Heart left ventricle (tissue), 16 donors: ENCODE results near the gene SCD. TPM values are rescaled to one million over a fixed set of nuclear protein-coding genes. Genes with fewer than 3 reads are reported as not detected.

Experiments used
- ATAC-seq, 4 donors: fragments of 200-7000 bp; cut with Tn5 transposase; one replicate each; pipeline ENCODE4 v1.9.1; 2020 to 2022; ENCODE audit warnings: moderate library complexity in 4 of 4, mild to moderate bottlenecking in 3 of 4, moderate number of reproducible peaks in 1 of 4
- DNase-seq, 5 donors: peaks; one replicate each; pipeline ENCODE4 v3.0.0-alpha.2; 2020
- H3K27ac ChIP-seq, 12 donors: fragments of 200-600 bp; sonication (generic) in 4 of 12; one replicate each; pipeline versions ENCODE4 v1.5.0 to v1.8.0; 2016 to 2022; ENCODE audit warnings: mild to moderate bottlenecking in 2 of 12
- H3K27me3 ChIP-seq, 9 donors: fragments of 200-600 bp; sonication (generic) in 2 of 9; one replicate each; pipeline versions ENCODE4 v1.5.1 to v1.8.0; 2016 to 2022; ENCODE audit warnings: mild to moderate bottlenecking in 3 of 9
- H3K36me3 ChIP-seq, 9 donors: fragments of 200-600 bp; sonication (generic) in 2 of 9; one replicate each; pipeline versions ENCODE4 v1.5.0 to v1.8.0; 2018 to 2022; ENCODE audit warnings: mild to moderate bottlenecking in 2 of 9
- H3K4me1 ChIP-seq, 12 donors: fragments of 200-600 bp; sonication (generic) in 4 of 12; one replicate each; pipeline versions ENCODE4 v1.5.0 to v1.8.0; 2016 to 2022; ENCODE audit warnings: mild to moderate bottlenecking in 3 of 12
- H3K4me3 ChIP-seq, 12 donors: fragments of 200-600 bp; sonication (generic) in 4 of 12; one replicate each; pipeline versions ENCODE4 v1.5.0 to v1.8.0; 2017 to 2022; ENCODE audit warnings: mild to moderate bottlenecking in 9 of 12, moderate library complexity in 4 of 12
- H3K9me3 ChIP-seq, 12 donors: fragments of 200-600 bp; sonication (generic) in 4 of 12; one replicate each; pipeline versions ENCODE4 v1.5.0 to v1.8.0; 2016 to 2022; ENCODE audit warnings: mild to moderate bottlenecking in 1 of 12
- CTCF ChIP-seq, 12 donors: fragments of 200-600 bp; sonication (generic) in 4 of 12; IDR thresholded peaks; one replicate each; pipeline versions ENCODE4 v1.5.0 to v1.8.0; 2018 to 2022; ENCODE audit warnings: antibody characterized with exemption in 12 of 12, mild to moderate bottlenecking in 5 of 12
- POLR2A ChIP-seq, 2 donors: fragments of 450-650 bp; IDR thresholded peaks; one replicate each; pipeline ENCODE4 v1.6.1; 2017; ENCODE audit warnings: antibody characterized with exemption in 2 of 2, mild to moderate bottlenecking in 2 of 2, moderate library complexity in 2 of 2
- WGBS, 4 donors: extraction: QIAGEN DNeasy Blood & Tissue Kit in 2 of 4; methylation state at CpG; one replicate each; pipeline versions ENCODE4 v1.1.5 to v1.1.7; 2013 to 2018; 5-methylcytosine and 5-hydroxymethylcytosine counted together
- intact Hi-C, 10 donors: fragments of 100-400 bp; cut with DNase I; formaldehyde crosslinking; loops; one replicate each; pipeline versions ENCODE4 v1.11.1 to v1.14.2; 2022
- polyA plus RNA-seq, 2 donors: library from polyadenylated mRNA; stranded (reverse); fragments of 200-250 nt; gene quantifications; one replicate each; pipeline ENCODE4 v1.2.3, GENCODE V29; 2013
- total RNA-seq, 9 donors: library from RNA; depleted of rRNA in 2 of 9; stranded (reverse); fragments of >200 nt in 2 of 9; fragmentation: NEBNext Ultra II Directional in 3 of 9; extraction: Animal tissue kit (Norgen Biotek cat#: 25700) in 3 of 9; gene quantifications; one replicate each; pipeline versions ENCODE4 v1.1.0 to v1.2.4, GENCODE V29; 2016 to 2023
- donor health status: ischemic (EF 13 %, LVEDD 7.1; RV severe dilation, severe dysfunction).
- donor health status: healthy with polysubstance abuse.
- donor health status: DM: no; HTN: yes; CAD: no.
- donor health status: DM: no; HTN: no; CAD: no.
- donor health status: ischemic (EF 25% LVEDD 6.9; RV normal size, moderate dysfunction).
- donor health status: ischemic (EF 25% LVEDD 5.7; RV mildly dilated, moderate dysfunction).
- donor health status: healthy.
- donor health status: DM: yes; HTN: yes; CAD: no.
- donor health status: ischemic (EF 35%, LVEDD 5.7; RV mildly dilated, moderate dysfunction).
- donor health status: nonischemic (EF 11% LVEDD 7.7; RV severe dilation, severe dysfunction).
- donor health status: DM: yes; HTN: yes; CAD: no.
- donor health status: PGD.
- donor health status: ischemic (EF 29% LVEDD 5.4; RV normal size, mild dysfunction).
- donor health status: nonischemic (EF 23%, LVEDD 6.1; RV moderate dilation, normal function).

SCD gene
- total and polyA plus RNA-seq, 11 donors: 2.3 to 216 (median 9.4) TPM

- TF ChIP-seq POLR2A (IDR thresholded peaks at IDR 0.05) (no peak), CTCF (IDR thresholded peaks at IDR 0.05) (no peak)
- DNase-seq (no peak), ATAC-seq (no peak)
- no peaks in the 10 kb centered on the region for H3K9me3 ChIP-seq
- intact Hi-C loops: loop anchor here in 3 of 10 donors (10.0 kb wide), 3 partner anchors 172 to 542 kb away; partner anchors contain the start of gene SEC31B (in 1 of the 3)
- no peaks in the 10 kb centered on the region for H3K36me3 ChIP-seq
- H3K4me1 ChIP-seq: no peaks in the 10 kb centered on the region
- 43 to 59% (median 46%) methylated on average over 4 of the region's 4 CpGs for WGBS, 4 donors
- peaks cover 0 to 52% (median 15%) of the 10 kb centered on the region in 9 donors for H3K27me3 ChIP-seq
- H3K4me3 ChIP-seq: no peak overlapping the region
- no peak overlapping the region for H3K27ac ChIP-seq
These were observed 13.9 kb upstream of the SCD start for GRCh38 chr10:100333106-100333505.

- WGBS, 4 donors: 69 to 81% (median 73%) methylated on average over 2 of the region's 2 CpGs
- ATAC-seq: no peak
- H3K9me3 ChIP-seq: no peaks in the 10 kb centered on the region
- H3K4me1 ChIP-seq: no peaks in the 10 kb centered on the region
- H3K27me3 ChIP-seq: peaks cover 0 to 47% (median 15%) of the 10 kb centered on the region in 9 donors
- intact Hi-C loops: loop anchor here in 3 of 10 donors (10.0 kb wide), 3 partner anchors 171 to 541 kb away; partner anchors contain the start of gene SEC31B (in 1 of the 3)
- no peak overlapping the region for H3K4me3 ChIP-seq
- no peak overlapping the region for H3K27ac ChIP-seq
- H3K36me3 ChIP-seq: no peaks in the 10 kb centered on the region
- DNase-seq: no peak
- TF ChIP-seq POLR2A (IDR thresholded peaks at IDR 0.05): no peak
- TF ChIP-seq CTCF (IDR thresholded peaks at IDR 0.05): no peak
These were observed 13.2 kb upstream of the SCD start for GRCh38 chr10:100333661-100334440.

GRCh38 chr10:100334762-100335161 is 12.3 kb upstream of the SCD start:
- Histone ChIP-seq H3K36me3 (no peaks in the 10 kb centered on the region), H3K27me3 (peaks cover 0 to 38% (median 14%) of the 10 kb centered on the region in 9 donors), H3K9me3 (no peaks in the 10 kb centered on the region), H3K4me3 (no peak overlapping the region), H3K27ac (no peak overlapping the region), H3K4me1 (peaks cover 0 to 8% (median 0%) of the 10 kb centered on the region in 12 donors)
- ATAC-seq: no peak
- no peak for TF ChIP-seq POLR2A (IDR thresholded peaks at IDR 0.05)
- TF ChIP-seq CTCF (IDR thresholded peaks at IDR 0.05): no peak
- intact Hi-C loops: loop anchor here (5.0 to 10.0 kb wide), 6 partner anchors 170 to 543 kb away; partner anchors contain the start of gene SEC31B (in 7 of the 10)
- DNase-seq: no peak
- 83 to 92% (median 87%) methylated on average over 7 to 9 of the region's 9 CpGs for WGBS, 4 donors

GRCh38 chr10:100338434-100339036 is 8.5 kb upstream of the SCD start:
- Histone ChIP-seq H3K27ac (no peak overlapping the region), H3K9me3 (no peaks in the 10 kb centered on the region), H3K36me3 (no peaks in the 10 kb centered on the region), H3K4me1 (peaks cover 0 to 25% (median 0%) of the 10 kb centered on the region in 12 donors), H3K27me3 (peaks cover 0 to 19% (median 3%) of the 10 kb centered on the region in 9 donors), H3K4me3 (no peak overlapping the region)
- ATAC-seq (peak; percentile 52 to 85 (median 76)), DNase-seq (peak; percentile 63 to 83 (median 68))
- intact Hi-C loops: loop anchor here (1.0 to 10.0 kb wide), 10 partner anchors 94 to 539 kb away; partner anchors contain the start of gene SEC31B (in 8 of the 10)
- TF ChIP-seq POLR2A (IDR thresholded peaks at IDR 0.05) (no peak), CTCF (IDR thresholded peaks at IDR 0.05) (peak; percentile 82 to 96 (median 90))
- 46 to 56% (median 54%) methylated on average over 4 of the region's 4 CpGs for WGBS, 4 donors
